Forelimb muscle (tissue), 1 donor: ENCODE data around the gene PNCK. TPM values are rescaled to one million over a fixed set of nuclear protein-coding genes. Genes with fewer than 3 reads are reported as not detected.

Source experiments
- DNase-seq: peaks from one replicate; pipeline ENCODE4 v3.0.0-alpha.2; 2013; ENCODE audit warnings: low read depth
- polyA plus RNA-seq: library from polyadenylated mRNA; unstranded; fragments of 120-200 nt; gene quantifications from one replicate; pipeline ENCODE4 v1.2.1, GENCODE V29; 2013; ENCODE audit not compliant: insufficient read length

PNCK gene
- polyA plus RNA-seq, 1 donor = 6.2 TPM

DNA sequence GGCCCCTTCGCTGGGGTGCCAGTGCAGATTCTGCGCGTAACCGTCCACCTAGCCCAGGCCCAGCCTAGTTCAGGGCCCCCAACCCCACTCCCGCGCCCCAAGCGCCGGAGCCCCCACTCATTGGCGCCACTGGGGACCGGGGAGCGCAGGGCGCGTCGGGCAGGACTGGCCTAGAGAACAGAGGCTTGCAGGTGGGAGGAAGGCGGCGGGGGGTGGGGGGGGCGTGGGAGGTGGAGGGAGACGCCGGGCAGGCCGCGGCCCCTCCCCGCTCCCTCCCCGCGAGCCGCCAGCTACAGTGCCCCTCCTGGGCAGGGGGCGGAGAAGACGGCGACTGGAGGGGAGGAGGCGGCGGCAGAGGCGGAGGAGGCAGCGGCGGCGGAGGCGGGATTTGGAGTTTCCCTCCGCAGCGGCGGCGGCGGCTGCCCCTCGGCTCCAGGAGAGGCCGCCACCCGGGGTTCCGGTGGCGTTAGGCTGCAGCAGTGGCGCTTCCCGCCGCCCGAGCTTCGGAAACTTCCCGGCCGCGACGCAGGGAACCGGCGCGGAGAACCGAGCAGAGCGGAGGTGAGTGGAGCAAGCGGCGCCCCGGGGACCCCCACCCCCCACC is 31.5 kb downstream of the PNCK start:
- no peak for DNase-seq

- DNase-seq = no peak
Observed at GRCh38 chrX:153641627-153642026, 32.0 kb downstream of the PNCK start.

GRCh38 chrX:153640736-153641575 is 32.7 kb downstream of the PNCK start:
- DNase-seq = no peak

GRCh38 chrX:153640045-153640686 is 33.4 kb downstream of the PNCK start:
- no peak for DNase-seq

DNA sequence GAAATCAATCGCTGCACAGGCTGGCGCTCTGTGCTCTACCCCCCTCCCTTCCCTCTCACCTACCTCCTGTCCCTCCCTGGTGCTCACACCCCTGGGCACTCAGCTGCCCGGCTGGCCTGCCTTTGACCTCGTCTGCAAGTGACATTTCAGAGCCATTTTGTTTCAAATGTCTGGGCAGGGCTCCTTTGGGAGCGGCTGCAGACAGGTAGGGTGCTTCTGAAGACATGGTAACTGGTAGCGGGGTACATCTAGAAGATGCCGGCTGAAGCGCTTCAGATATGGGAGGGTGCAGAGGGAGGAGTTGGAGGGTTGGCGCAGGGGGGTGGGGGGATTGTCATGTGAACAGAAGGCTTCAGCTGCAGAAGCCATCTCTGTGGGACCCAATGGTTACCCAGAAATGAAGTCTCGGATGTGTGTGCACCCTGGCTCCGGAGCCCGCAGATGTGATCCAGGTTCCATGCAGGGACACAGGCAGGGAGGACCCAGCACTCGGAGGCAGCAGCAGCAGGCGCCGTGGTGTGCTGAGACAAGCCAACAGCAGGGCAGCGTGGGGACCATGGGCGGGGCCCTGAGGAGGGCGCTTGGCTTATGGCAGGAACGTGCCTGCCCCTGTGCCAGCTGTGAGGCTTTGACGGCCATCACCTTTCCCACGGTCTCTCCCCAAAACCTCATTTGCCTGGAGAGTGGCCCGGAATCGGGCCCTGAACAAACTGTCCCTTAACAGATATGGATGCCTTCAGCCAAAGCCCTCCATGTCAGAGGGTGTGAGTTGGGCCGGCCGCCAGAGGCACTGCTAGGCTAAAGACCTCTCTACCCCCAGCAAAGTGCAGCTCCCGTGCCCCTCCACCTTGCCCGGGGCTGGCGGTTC is 34.2 kb downstream of the PNCK start:
- no peak for DNase-seq

GRCh38 chrX:153638436-153639176 is 35.0 kb downstream of the PNCK start:
- no peak for DNase-seq

GRCh38 chrX:153638041-153638371 is 35.6 kb downstream of the PNCK start:
- no peak for DNase-seq

DNA sequence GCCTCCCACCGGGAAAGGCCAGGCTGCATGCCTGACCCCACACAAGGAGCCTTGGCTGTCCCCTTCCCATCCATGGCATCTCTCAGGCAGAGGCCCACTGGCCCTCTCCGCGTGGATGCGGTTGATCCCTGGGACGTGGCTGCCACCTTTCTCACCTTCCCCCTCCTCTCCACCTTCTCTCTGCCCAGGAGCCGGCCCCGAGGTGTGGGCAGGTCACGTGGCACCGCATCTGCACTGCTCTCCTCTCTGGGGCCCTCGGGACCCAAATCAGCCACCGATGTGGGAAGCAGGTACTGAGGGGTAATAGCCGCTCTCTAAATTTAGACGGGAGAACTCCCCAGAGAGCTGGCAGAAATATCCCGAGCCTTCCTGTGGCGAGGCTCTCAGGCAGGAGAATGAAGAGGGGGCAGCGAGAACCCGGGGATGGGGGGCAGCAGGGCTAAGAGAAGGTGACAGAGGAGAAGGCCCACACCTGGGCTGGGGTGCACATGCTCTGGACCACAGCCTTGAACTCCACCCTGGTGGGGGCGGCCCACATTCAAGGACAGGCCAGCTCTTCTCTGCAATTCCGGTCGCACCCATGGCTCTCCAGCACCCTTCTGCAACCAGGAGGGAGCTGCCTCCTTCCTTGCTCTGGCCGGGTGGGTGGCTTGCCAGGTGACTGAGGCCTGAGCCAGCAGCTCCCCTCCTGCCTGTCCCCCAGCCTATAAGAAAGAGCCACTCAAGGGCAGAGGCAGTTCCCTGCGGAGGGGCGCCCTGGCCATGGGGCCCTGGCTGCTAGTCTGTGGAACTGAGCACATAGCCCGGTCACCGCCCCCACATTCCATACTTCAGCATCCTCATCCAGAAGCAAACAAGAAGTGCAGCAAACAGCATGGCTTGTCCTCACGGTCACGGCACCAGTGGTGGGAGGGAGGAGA is 36.2 kb downstream of the PNCK start:
- no peak for DNase-seq

- no peak for DNase-seq
Observed at GRCh38 chrX:153636716-153637115, 36.9 kb downstream of the PNCK start.

DNA sequence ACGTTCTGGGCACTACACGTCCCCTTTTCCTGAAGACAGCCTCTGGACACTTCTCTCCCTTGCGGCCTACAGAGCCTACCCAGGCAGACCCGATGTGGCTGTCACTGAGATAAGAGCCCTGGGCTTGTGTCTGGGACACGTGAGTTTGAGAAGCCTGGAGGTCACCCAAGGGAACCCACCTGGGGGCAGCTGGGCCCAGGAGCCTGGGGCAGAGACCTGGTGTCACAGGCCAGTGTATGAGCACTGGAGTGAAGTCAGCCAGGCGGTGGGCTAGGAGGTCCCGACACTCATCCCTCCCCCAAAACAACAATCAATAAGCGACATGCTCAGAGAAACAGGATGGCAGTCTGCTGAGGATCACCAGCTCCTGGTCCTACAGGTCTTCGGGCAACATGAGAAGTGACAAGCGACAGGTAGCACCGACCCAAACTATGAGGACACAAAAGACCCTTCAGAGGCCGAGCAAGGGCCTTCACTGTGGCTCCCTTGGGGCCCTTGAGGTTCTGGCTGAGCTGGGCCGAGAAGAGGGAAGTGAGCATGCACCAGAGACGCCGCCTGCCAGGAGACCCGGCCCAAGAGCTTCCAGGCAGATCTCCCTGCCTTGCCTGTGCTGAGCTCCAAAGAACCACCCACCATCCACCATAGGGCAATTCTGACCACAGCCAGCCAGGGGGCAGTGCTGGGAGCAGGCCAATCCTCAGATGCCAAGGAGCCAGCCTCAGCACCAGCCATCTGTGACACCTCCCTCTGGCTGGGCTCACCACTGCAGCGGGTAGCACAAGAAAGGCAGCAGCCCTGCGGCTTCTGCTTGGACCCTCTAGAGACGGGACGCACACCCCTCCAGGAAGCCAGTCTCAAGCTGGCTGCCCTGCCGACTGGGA is 37.6 kb downstream of the PNCK start:
- no peak for DNase-seq

DNA sequence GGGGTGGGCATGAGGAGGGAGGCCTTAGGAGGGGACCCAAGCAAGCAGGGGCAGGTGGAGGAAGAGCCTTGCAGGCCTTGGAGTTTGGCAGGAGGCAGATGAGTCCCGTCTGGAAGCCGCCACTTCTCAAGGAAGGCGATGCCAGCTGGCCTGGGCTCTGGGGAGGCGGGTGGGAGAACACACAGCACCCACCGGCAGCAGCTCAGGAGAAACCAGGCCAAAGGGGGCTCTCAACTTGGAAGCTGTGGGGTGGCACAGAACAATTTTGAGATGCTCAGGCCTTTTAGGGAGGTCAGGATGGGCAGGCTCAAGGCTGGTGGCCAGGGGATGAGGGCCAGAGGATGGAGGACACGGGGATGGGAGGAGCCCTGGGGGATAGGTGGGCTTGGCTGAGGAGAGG is 38.2 kb downstream of the PNCK start:
- DNase-seq = no peak

DNA sequence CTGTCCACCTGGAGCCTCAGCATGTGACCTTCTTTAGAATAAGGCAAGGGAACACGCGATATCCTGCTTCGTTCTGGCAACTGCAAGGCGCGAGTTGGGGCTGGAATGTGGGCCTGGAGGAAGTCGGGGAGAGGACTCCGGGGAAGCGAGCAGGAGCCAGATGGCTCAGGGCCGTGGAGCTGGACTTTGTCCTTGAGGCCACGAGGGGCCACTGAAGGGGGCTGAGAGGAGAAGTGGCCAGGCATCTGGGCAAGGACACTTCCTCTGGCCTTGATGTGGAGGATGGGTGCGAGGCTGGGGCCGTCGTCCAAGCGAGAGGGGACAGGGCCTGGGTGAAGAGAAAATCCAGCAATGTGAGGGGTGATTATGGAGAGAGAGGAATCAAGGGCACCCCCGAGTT is 38.8 kb downstream of the PNCK start:
- no peak for DNase-seq

DNA sequence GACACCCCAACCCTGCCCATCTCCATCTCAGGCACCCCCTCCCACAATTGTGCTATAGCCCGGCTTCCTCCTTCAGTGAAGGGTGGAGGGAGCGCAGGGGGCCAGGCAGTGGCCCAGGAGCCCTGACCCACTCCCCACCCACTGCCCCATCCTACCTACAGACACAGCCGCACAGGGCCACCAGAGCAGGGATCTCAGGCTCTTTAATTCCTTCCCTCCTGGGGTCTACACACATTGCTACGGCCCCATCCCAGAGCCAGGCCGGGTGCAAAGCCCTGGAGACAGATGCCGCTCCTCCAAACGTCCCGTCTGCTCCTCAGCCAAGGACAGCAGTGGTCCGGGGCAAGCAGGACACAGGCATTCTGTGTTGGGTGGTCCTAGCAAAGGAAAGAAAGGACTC is 39.4 kb downstream of the PNCK start:
- no peak for DNase-seq

DNA sequence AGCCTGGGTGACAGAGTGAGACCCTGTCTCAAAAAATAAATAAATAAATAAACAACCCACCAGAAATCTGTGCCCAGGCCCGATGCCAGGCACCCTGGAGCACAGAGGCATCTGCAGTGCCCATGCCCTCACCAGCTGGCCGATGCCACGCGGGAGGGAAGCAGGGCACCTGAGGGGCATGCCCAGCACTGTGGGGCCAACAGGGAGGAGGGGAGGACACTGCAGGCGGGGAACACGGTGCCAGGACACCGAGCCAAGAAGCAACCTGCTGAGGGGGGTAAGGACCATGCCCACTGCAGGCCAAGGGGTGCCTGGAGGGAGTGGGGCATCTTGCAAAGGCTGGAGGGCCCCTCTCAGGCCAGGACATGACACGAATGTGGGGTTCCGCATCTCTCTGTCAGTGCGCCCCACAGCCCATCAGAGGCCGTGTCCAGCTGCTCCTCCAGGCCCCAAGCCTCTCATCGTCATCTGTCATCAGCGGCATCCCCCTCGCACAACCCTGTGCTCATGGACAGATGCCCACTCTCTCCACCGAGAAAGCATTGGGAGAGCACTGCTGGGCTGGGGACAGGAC is 39.9 kb downstream of the PNCK start:
- no peak for DNase-seq

DNA sequence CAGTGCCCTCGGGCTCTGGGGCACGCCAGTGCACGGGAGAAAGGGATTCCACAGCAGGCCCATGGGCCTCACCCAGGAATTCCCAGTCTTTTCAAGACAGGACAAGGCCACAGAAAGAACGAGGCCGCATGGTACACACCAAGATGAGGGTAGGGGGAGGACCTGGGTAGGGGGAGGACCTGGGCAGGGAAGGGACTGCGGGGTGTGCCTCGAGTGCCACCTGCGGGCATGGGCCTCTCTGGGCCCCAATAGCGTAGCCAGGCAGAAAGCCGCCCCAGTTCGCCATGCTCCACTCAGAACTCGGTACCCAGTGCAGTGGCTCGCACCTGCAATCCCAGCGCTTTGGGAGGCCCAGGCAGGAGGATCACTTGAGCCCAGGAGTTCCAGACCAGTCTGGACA is 40.6 kb downstream of the PNCK start:
- no peak for DNase-seq

DNA sequence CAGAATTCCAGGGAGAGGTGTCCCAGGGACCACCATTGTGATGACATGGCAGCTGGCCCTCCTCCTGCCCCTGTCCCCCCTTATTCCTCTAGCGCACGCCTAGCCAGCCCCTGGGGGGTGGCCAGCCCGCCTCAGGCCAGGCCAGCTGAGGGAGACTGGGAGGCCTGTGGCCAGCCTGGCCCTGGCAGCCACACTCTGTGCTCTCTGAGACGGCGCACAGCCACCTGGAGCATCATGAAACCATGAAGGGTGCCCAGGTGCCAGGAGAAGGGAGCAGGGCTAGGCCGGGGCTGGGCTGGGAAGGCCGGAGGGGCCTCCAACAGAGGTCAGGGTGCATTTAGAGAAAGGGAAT is 41.0 kb downstream of the PNCK start:
- no peak for DNase-seq

- DNase-seq = no peak
Observed at GRCh38 chrX:153631907-153632594, 41.6 kb downstream of the PNCK start.

- DNase-seq = no peak
Observed at GRCh38 chrX:153631346-153631745, 42.3 kb downstream of the PNCK start.
